PC-3 (cell line): ENCODE measurements around the gene MRPL27. TPM values are rescaled to one million over a fixed set of nuclear protein-coding genes. Genes with fewer than 3 reads are reported as not detected.
A peak's percentile ranks its signal among the peaks of the same experiment; 100 is the strongest.

Source experiments
- ATAC-seq: fragments of 200-7000 bp; cut with Tn5 transposase; 2 replicates; pipeline ENCODE4 v1.9.1; 2020; ENCODE audit warnings: mild to moderate bottlenecking, moderate library complexity
- BruUV-seq: library from RNA; stranded (reverse); fragments of 400-500 nt; replicated peaks from 2 replicates; lab custom pipeline; 2021; lab: Mats Ljungman, UMichigan
- CTCF ChIA-PET: fragments of 300-600 bp; sonication (Branson Sonifier 250); formaldehyde crosslinking; loops from one replicate; lab custom pipeline; 2022; ENCODE audit warnings: antibody characterized with exemption; lab: Charles Lee
- POLR2A ChIA-PET: fragments of 300-600 bp; sonication (Branson Sonifier 250); formaldehyde crosslinking; loops from one replicate; lab custom pipeline; 2022; ENCODE audit warnings: antibody characterized with exemption; ENCODE audit not compliant: unreplicated experiment; lab: Charles Lee
- DNase-seq: peaks from one replicate; pipeline ENCODE4 v3.0.0-alpha.2; 2015
- H2AFZ ChIP-seq: fragments of 300-600 bp; sonication (generic); 2 replicates; pipeline ENCODE4 v1.6.0; 2016; ENCODE audit warnings: antibody characterized with exemption, low read length
- H3F3A ChIP-seq: fragments of 300-600 bp; sonication (generic); one replicate; pipeline ENCODE4 v1.6.0; 2017; ENCODE audit warnings: antibody characterized with exemption, low read length, control low read depth, mild to moderate bottlenecking; ENCODE audit not compliant: unreplicated experiment
- H3K27ac ChIP-seq: fragments of 300-600 bp; sonication (generic); 2 replicates; pipeline ENCODE4 v1.5.1; 2016; ENCODE audit warnings: mild to moderate bottlenecking, low read length
- H3K27me3 ChIP-seq: fragments of 300-600 bp; sonication (generic); 2 replicates; pipeline ENCODE4 v1.6.1; 2016; ENCODE audit warnings: low read length, mixed read lengths
- H3K36me3 ChIP-seq: fragments of 300-600 bp; sonication (generic); 2 replicates; pipeline ENCODE4 v1.6.1; 2016; ENCODE audit warnings: low read depth, mixed run types, low read length, mixed read lengths
- H3K4me1 ChIP-seq: fragments of 300-600 bp; sonication (generic); 2 replicates; pipeline ENCODE4 v1.5.1; 2016; ENCODE audit warnings: low read length; ENCODE audit not compliant: insufficient read depth
- H3K4me2 ChIP-seq: fragments of 300-600 bp; sonication (generic); 2 replicates; pipeline ENCODE4 v1.6.0; 2016; ENCODE audit warnings: low read length
- H3K4me3 ChIP-seq: fragments of 300-600 bp; sonication (generic); 2 replicates; pipeline ENCODE4 v1.5.1; 2016; ENCODE audit warnings: mild to moderate bottlenecking, low read length, mixed read lengths
- H3K79me2 ChIP-seq: fragments of 300-600 bp; sonication (generic); 2 replicates; pipeline ENCODE4 v1.6.1; 2017; ENCODE audit warnings: low read length, mixed read lengths
- H3K9ac ChIP-seq: fragments of 300-600 bp; sonication (generic); 2 replicates; pipeline ENCODE4 v1.6.0; 2016; ENCODE audit warnings: mild to moderate bottlenecking, low read length
- H3K9me2 ChIP-seq: fragments of 300-600 bp; sonication (generic); replicated peaks from 2 replicates; pipeline ENCODE4 v1.6.1; 2016; ENCODE audit warnings: mixed run types, low read length, mixed read lengths
- H3K9me3 ChIP-seq: fragments of 300-600 bp; sonication (generic); 2 replicates; pipeline ENCODE4 v1.6.1; 2016; ENCODE audit warnings: low read length, mixed read lengths
- H4K20me1 ChIP-seq: fragments of 300-600 bp; sonication (generic); 2 replicates; pipeline ENCODE4 v1.6.1; 2016; ENCODE audit warnings: low read length, mixed read lengths
- EZH2 ChIP-seq: fragments of 300-600 bp; sonication (generic); IDR thresholded peaks from one replicate; pipeline ENCODE4 v1.6.1; 2017; ENCODE audit warnings: antibody characterized with exemption, mild to moderate bottlenecking, low read length; ENCODE audit not compliant: unreplicated experiment
- EZH2phosphoT487 ChIP-seq: fragments of 300-600 bp; sonication (generic); IDR thresholded peaks from 2 replicates; pipeline ENCODE4 v1.6.1; 2018; ENCODE audit warnings: mild to moderate bottlenecking, antibody characterized with exemption, low read length, borderline replicate concordance
- intact Hi-C: fragments of 100-400 bp; cut with micrococcal nuclease; formaldehyde crosslinking; loops from 2 replicates; pipeline ENCODE4 v1.9.0; 2023
- total RNA-seq: library from RNA; depleted of rRNA; stranded (reverse); fragments of >200 nt; gene quantifications from 2 replicates; pipeline ENCODE4 v1.2.3, GENCODE V29; 2014
- TF ChIP-seq, protein P1 (sequence below): fragments of 300-600 bp; sonication (generic); conservative IDR thresholded peaks from 2 replicates; pipeline ENCODE4 v1.5.1; 2017; ENCODE audit warnings: antibody characterized with exemption, low read depth, mild to moderate bottlenecking, low read length

The MRPL27 gene
- total RNA-seq, 1 experiment from 2014 or later = 168 TPM

DNA sequence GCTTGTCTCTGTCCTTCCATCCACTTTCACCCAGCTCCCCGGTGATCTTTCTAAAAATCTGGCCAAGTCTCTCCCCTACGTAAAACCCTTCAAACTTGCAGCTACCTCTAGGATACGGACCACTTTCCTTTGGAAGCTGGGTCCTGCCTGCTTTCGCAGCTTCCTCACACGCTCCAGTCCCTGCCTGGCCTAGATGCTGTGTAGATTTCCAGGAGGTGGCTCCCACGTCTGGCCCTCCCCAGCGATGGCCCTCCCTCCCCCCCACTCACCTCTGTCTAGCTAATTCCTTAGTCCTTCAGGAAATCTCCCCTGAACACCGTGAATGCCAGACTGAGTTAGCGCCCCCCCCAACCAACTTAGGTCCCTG lies 24.9 kb upstream of the MRPL27 start:
- Histone ChIP-seq H3K4me3 (peak overlapping the region; percentile 73; the same call in 1 of the 2 replicates), H3K27ac (no peak overlapping the region)

DNA sequence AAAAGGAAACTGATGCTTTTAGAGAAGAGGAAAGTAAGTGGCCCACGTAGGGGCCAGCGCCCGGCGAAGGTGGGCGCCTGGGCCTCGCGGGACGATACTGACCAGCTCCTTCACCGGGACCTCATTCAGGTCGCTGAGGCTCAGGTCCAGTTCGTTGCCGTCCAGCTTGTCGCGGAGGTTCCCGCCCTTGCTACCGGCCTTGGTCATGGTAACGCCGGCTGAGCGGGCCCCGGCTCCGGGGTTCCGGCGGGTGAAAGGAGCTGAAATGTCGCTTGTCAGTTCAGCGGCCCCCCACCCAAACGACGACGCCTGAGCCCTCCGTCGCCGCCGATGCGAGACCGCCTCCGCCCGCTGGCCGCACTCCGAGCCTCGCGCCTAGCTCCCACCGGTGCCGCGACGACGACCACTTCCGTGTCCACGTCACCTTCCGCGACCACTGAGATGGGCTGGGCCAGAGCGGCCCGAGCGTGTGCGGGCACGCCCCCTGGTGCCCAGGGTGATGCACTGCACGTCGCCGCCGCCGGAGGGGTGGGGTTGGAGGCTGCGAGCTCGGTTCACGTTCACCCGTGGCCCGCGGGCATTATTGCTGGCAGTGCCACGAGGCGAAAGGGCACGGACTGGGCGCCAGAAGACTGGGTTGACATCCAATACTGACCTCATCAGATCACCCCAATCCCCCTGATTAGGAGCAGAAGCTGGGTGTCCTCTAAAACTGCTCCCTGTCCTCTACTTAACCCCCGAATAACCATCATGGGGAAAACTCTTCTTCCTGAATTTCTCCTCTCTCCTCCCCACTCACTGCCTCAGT lies 24.3 kb upstream of the MRPL27 start, which contains the start of gene LRRC59:
Gene LRRC59 (minus strand): TSS at position 413 of the 808 bp plus-strand sequence. CDS start 206 bp downstream, at position 207.
- H3K4me2 ChIP-seq = peak within 1 kb of the TSS; percentile 95
- peaks cover 40% of the 10 kb centered on the region for H4K20me1 ChIP-seq
- intact Hi-C loops = loop anchor here (1.0 to 10.0 kb wide), 4 partner anchors 35 to 237 kb away; partner anchors contain the start of gene ABCC3
- H3K9me3 ChIP-seq = no peaks in the 10 kb centered on the region
- ChIA-PET CTCF (interaction anchor here (0.5 to 2.2 kb wide), 12 partner anchors 9 to 313 kb away, joined by 3 to 15 read pairs (median 4); no protein-coding TSS in a partner anchor), POLR2A (interaction anchor here (0.6 kb wide), 1 partner anchor 336 kb away, joined by 3 read pairs; no protein-coding TSS in a partner anchor)
- BruUV-seq = TSS peak; percentile 42
- ATAC-seq (peak; percentile 76), DNase-seq (peak; percentile 90)
- peak within 1 kb of the TSS; percentile 76 for H2AFZ ChIP-seq
- H3K79me2 ChIP-seq = peaks cover 48% of the 10 kb centered on the region
- H3K9me2 ChIP-seq = no peaks in the 10 kb centered on the region
- TF ChIP-seq EZH2 = no peak
- TF ChIP-seq, protein P1, sequence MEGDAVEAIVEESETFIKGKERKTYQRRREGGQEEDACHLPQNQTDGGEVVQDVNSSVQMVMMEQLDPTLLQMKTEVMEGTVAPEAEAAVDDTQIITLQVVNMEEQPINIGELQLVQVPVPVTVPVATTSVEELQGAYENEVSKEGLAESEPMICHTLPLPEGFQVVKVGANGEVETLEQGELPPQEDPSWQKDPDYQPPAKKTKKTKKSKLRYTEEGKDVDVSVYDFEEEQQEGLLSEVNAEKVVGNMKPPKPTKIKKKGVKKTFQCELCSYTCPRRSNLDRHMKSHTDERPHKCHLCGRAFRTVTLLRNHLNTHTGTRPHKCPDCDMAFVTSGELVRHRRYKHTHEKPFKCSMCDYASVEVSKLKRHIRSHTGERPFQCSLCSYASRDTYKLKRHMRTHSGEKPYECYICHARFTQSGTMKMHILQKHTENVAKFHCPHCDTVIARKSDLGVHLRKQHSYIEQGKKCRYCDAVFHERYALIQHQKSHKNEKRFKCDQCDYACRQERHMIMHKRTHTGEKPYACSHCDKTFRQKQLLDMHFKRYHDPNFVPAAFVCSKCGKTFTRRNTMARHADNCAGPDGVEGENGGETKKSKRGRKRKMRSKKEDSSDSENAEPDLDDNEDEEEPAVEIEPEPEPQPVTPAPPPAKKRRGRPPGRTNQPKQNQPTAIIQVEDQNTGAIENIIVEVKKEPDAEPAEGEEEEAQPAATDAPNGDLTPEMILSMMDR = peak; percentile 95
- H3K9ac ChIP-seq = peak within 1 kb of the TSS; percentile 99
- H3F3A ChIP-seq = peaks cover 11% of the 10 kb centered on the region
- peak within 1 kb of the TSS; percentile 84 for H3K27ac ChIP-seq
- H3K4me3 ChIP-seq = peak within 1 kb of the TSS; percentile 73
- peaks cover 34% of the 10 kb centered on the region for H3K36me3 ChIP-seq
- H3K4me1 ChIP-seq = peaks cover 37% of the 10 kb centered on the region
- no peaks in the 10 kb centered on the region for H3K27me3 ChIP-seq

More for the DNA sequence above, 24.9 kb upstream of the MRPL27 start:
- DNase-seq (no peak), ATAC-seq (no peak)
- H3K27me3 ChIP-seq = no peaks in the 10 kb centered on the region
- intact Hi-C loops = loop anchor here (1.0 to 10.0 kb wide), 4 partner anchors 36 to 237 kb away; partner anchors contain the start of gene ABCC3
- H3K9me2 ChIP-seq = no peaks in the 10 kb centered on the region
- BruUV-seq = no TSS peak
- CTCF ChIA-PET = interaction anchor here (0.5 to 2.2 kb wide), 8 partner anchors 33 to 241 kb away, joined by 3 to 15 read pairs (median 4); no protein-coding TSS in a partner anchor
- peak overlapping the region; percentile 95 for H3K4me2 ChIP-seq
- peaks cover 45% of the 10 kb centered on the region for H3K79me2 ChIP-seq
- H4K20me1 ChIP-seq = peaks cover 34% of the 10 kb centered on the region
- H3K36me3 ChIP-seq = peaks cover 28% of the 10 kb centered on the region
- peaks cover 10% of the 10 kb centered on the region for H3F3A ChIP-seq
- H3K9ac ChIP-seq = peak overlapping the region; percentile 99; the same call in 1 of the 2 replicates
- H2AFZ ChIP-seq = peak overlapping the region; percentile 76
- POLR2A ChIA-PET = interaction anchor here (0.5 kb wide), 1 partner anchor 291 kb away, joined by 8 read pairs; no protein-coding TSS in a partner anchor
- peaks cover 32% of the 10 kb centered on the region for H3K4me1 ChIP-seq
- no peaks in the 10 kb centered on the region for H3K9me3 ChIP-seq
- TF ChIP-seq, protein P1 = no peak
- no peak for TF ChIP-seq EZH2
- no peak for TF ChIP-seq EZH2phosphoT487
